ENCODE results near the gene PILRA. TPM values are rescaled to one million over a fixed set of nuclear protein-coding genes. Genes with fewer than 3 reads are reported as not detected.
"Not testable (repeated sequence)": the region's sequence is repeated elsewhere in the genome, so short reads cannot be mapped to it uniquely, and the experiment has no call there.

Gene PILRA
- total RNA-seq, 1 experiment from 2014 or later: 0.57 TPM

DNA sequence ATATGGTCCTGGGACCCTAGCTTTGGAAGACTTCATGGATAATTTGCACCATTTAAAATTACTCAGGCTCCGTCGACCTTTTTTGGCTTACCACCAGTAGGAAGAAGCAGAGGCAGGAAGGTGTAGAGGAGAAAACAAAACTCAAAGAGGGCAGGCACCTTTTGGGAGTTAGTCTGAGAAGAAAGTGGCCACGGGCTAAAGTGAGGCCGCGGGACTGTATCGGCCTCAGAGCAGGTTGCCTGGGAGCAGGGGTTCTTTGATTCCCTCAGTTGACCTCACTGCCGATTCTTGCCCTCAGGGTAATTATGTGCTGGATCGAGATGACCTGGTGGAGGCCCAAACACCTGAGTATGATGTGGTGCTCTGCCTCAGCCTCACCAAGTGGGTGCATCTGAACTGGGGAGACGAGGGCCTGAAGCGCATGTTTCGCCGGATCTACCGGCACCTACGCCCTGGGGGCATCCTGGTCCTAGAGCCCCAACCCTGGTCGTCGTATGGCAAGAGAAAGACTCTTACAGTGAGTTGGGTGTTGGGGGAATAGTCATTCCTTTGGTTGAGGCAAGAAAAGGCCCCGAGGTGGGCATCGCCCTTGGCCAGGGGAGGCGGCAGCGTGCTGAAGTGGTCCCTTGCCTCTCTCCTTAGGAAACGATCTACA lies 59.5 kb downstream of the PILRA start:
- DNase-seq (ENCODE audit: extremely low read depth, low read depth): no peak

DNA sequence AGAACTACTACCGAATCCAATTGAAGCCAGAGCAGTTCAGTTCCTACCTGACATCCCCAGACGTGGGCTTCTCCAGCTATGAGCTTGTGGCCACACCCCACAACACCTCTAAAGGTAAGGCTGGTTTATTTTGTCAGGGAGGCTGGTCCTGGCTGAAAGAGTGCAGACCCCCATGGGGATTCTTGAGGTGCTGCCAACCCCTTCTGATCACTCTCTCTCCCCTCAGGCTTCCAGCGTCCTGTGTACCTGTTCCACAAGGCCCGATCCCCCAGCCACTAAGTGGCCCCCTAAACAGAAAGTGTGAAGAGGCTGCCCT lies 59.9 kb downstream of the PILRA start:
- DNase-seq (ENCODE audit: extremely low read depth, low read depth): no peak

- DNase-seq (ENCODE audit: extremely low read depth, low read depth): no peak
Measured at GRCh38 chr7:100433592-100434296, 60.5 kb downstream of the PILRA start.

DNA sequence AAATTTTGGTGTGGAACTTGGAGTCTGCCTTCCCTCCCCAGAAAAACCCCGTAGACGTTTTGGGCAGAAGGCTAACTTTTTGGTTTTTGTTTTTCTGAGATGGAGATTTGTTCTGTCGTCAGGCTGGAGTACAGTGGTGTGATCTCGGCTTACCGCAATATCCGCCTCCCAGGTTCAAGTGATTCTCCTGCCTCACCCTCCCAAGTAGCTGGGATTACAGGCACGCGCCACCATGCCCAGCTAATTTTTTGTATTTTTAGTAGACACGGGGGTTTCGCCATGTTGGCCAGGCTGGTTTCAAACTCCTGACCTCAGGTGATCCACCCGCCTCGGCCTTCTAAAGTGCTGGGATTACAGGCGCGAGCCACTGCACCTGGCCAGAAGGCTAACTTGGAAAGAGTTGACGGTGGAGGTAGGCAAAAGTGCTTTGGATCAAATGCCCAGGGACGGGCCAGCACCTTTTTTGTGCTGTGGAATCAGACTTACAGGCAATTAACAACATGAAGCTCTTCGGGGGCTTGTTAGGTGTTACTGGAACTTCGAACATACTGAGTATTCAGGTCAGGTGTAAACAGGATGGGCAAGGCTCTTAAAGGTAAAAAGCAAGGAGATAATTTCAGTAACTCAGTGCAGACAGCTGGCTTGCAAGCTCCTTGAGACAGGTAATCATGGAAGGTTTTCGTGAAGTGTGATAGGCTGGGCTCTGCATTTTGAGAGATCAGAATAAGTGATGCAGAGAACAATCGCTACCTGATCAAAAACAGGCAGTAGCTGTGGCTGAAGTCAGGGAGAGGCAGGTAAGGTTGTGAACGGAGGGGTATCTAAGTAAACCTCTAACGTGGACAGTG lies 61.2 kb downstream of the PILRA start:
- DNase-seq (ENCODE audit: extremely low read depth, low read depth): no peak

DNA sequence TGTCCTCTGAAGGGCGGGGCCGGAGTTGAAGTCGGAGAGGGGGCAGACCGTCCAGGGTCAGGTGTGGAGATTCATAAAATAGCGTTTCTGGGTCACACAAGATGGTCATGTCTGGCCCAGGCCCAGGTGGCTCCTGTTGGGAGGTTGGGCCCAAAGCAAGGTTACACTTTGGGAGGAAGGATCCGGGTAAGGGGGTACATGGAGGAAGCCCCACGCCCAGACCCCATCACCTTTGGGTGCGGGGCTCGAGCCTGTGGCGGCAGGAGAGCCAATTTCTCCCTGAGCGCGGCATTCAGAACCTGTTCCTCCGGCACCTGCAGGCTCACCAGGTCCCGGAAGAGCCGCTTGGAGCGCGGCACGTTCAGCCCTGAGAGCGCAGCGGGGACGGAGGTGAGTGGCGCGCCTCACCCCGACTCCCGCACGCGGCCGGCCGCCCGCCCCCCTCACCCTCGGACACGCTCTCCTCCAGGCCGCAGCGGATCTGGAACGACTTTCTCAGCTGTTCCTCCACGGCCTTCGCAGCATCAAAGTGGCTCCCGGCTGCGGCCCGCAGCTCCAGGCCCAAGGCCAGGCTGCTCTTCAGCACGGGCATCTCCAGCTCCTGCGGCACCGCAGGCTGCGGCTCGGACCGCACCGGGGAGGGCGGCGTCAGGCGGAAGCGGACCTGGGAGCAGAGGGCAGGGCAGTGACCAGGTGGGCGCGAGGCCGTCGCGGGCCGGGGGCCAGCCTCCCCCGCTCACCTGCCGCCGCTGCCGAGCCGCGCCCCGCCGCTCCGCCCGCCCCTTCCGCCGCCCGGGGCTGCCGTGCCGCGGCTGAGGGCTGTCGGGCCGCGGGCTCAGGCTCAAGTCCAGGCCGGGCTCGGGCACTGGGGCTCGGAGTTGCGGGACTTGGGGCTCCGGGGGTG lies 62.4 kb downstream of the PILRA start:
- no peak for DNase-seq (ENCODE audit: extremely low read depth, low read depth)

DNA sequence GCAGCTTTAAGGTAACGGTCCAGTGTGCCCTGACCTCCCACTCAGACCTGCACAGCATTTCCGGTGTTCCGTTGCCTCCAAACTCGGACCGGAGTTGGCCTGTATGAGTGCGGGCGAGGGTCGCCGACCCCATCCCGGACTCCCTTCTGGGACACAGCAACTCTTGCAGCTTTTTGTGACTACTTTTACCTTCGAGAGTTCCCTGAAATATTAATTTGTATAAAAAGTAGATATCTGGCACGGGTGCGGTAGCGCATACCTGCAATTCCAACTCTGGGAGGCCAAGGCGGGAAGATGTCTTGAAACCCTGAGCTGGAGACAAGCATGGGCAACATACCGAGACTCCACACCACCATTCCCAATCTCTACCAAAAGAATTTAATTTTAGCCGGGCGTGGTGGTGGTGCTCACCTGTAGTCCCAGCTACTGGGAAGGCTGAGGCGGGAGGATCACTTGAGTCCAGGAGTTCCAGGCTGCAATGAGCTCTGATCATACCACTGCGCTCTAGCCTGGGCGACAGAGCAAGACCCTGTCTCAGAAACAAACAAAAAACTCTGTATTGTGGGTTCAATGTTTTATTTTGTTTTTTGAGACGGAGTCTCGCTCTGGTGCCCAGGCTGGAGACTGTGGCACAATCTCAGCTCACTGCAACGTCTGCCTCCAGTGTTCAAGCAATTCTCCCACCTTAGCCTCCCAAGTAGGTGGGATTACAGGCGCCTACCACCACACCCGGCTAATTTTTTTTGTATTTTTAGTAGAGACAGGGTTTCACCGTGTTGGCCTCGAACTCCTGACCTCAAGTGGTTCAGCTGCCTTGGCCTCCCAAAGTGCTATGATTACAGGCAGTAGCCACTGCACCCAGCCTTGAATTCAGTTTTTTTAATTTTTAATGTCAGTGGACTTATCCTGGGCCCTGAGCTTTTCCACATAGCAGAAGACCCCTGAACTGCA lies 64.1 kb downstream of the PILRA start:
- DNase-seq (ENCODE audit: extremely low read depth, low read depth): no peak

GRCh38 chr7:100438172-100438571 lies 64.9 kb downstream of the PILRA start:
- no peak for DNase-seq (ENCODE audit: extremely low read depth, low read depth)

DNA sequence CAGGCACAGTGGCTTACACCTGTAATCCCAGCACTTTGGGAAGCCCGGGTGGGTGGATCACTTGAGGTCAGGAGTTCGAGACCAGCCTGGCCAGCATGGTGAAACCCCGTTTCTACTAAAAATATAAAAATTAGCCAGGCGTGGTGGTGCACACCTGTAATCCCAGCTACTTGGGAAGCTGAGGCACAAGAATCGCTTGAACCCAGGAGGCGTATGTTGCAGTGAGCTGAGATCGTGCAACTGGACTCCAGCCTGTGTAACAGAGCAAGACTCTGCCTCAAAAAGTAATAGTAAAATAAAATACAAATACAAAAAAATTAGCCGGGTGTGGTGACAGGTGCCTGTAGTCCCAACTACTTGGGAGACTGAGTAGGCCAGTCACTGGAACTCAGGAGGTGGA lies 65.4 kb downstream of the PILRA start:
- not testable (repeated sequence) for DNase-seq (ENCODE audit: extremely low read depth, low read depth)

GRCh38 chr7:100439244-100439643 lies 66.0 kb downstream of the PILRA start:
- not testable (repeated sequence) for DNase-seq (ENCODE audit: extremely low read depth, low read depth)

GRCh38 chr7:100441641-100442535 lies 68.6 kb downstream of the PILRA start:
- DNase-seq (ENCODE audit: extremely low read depth, low read depth): no peak

DNA sequence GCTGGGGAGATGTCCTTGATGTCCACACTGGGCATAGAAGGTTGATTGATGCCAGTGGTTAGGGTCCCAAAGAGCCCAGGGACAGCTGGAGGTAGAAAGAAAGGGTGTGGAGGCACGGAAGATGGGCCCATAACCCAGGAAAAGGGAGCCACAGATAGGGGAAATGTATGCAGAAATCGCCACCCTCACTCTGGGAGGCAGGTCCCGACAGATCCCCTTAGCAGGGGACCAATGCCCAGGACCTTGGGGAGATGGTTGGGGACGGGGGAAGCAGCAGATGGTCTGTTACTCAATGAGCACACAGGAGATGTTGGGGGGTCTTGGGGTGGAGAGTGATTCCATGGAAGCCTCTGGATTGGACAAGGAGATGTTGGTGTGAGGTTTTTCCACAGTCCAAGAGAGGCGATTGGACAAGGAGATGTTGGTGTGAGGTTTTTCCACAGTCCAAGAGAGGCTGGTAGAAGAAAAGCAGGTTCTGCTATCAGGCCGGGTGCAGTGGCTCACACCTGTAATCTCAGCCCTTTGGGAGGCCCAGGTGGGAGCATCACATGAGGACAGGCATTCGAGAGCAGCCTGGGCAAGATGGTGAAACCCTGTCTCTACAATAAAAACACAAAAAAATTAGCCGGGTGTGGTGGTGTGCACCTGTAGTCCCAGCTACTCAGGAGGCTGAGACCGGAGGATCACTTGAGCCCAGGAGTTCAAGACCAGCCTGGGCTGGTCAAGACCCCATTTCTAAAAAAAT lies 70.0 kb downstream of the PILRA start:
- no peak for DNase-seq (ENCODE audit: extremely low read depth, low read depth)

DNA sequence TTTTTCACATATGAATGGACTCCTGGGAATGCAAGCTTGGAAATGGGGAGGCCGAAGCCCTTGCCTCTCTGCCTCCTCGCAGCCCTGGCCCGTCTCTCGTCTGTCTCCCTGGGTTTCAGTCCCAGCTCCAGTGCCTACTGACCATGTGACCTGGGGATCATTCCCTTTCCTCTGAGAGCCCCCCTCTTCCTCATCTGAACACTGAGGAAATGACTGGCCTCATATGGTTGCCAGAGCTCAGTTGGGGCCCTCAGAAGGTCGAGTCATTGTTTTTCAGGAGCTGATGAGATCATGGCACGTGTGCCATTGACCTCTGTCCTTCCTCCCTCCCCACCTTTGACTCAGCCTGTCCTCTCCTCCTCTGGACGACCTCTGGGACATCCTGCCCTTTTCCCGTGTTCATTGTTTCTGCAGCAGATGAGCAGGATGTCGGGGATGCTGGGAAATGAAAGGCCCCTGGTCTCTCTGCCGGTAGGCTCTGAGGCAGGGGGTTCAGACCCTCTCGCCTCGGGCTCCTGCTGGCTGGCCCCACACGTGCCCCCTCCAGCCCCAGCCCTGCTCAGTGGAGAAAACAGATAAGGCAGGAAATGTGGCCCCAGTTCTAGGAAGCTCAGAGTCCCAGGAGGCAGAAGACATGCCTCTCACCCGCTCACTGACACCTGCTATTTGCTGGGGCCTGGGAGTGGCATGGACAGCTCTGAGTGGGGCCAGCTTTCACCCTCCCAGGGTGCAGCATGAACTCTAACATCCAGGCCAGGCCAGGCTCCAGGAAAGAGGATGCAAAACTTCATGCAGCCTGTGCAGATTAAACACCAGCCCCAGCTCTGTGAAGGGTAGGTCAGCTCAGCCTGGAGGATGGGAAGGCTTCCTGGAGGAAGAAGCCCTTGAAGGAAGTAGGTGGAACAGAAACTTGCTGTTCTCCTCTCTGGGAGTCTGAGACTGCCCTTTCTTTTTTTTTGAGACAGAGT lies 71.3 kb downstream of the PILRA start:
- DNase-seq (ENCODE audit: extremely low read depth, low read depth): no peak

- DNase-seq (ENCODE audit: extremely low read depth, low read depth): no peak
Measured at GRCh38 chr7:100446040-100446439, 72.8 kb downstream of the PILRA start.

GRCh38 chr7:100447363-100447762 lies 74.1 kb downstream of the PILRA start:
- not testable (repeated sequence) for DNase-seq (ENCODE audit: extremely low read depth, low read depth)

DNA sequence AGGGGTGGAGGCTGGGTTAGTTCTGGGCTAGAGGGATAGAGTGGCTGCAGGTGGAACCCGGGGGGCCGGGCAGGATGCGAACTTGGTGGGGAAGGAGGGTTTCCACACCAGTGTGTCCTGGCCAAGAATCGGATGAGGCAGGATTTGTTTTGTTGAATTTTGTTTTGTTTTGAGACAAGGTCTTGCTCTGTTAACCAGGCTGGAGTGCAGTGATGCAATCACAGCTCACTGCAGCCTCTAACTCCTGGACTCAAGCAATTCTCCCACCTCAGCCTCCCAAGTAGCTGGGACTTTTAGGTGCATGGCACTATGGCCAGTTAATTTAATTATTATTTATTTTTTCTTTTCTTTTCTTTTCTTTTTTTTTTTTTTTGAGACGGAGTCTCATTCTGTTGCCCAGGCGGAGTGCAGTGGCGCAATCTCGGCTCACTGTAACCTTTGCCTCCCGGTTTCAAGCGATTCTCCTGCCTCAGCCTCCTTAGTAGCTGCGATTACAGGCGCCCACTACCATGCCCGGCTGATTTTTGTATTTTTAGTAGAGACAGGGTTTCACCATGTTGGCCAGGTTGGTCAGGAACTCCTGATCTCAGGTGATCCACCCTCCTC lies 76.0 kb downstream of the PILRA start:
- DNase-seq (ENCODE audit: extremely low read depth, low read depth): no peak

Data from NCI-H460 (cell line).